K562 (cell line): Measurements from ENCODE around the gene EPB41L2. TPM values are rescaled to one million over a fixed set of nuclear protein-coding genes. Genes with fewer than 3 reads are reported as not detected.

Experiments
- ATAC-seq: fragments of 200-7000 bp; cut with Tn5 transposase; 3 replicates; pipeline ENCODE4 v1.9.1; 2020; ENCODE audit warnings: moderate library complexity
- BruUV-seq: library from RNA; stranded (reverse); fragments of 400-500 nt; replicated peaks from 2 replicates; lab custom pipeline; 2021; lab: Mats Ljungman, UMichigan
- CTCF ChIA-PET: fragments of 300-600 bp; formaldehyde crosslinking; extraction: SDS; loops from one replicate; lab custom pipeline; 2021; ENCODE audit warnings: low intra/inter-chr PET ratio; lab: Yijun Ruan, JAX
- POLR2A ChIA-PET: fragments of 300-600, 350-650 bp; sonication (Branson Sonifier 250); formaldehyde crosslinking; extraction: SDS; loops from one replicate; lab custom pipeline; 2021; ENCODE audit warnings: antibody characterized with exemption, inconsistent platforms; lab: Yijun Ruan, JAX
- DNase-seq, 4 experiments: peaks; one replicate each; pipeline versions ENCODE4 v3.0.0 to v3.0.0-alpha.2; 2011 to 2018; ENCODE audit warnings: low spot score in 3 of 4, mixed read lengths in 3 of 4; ENCODE audit errors: extremely low read depth in 1 of 4
- FAIRE-seq: peaks from 2 replicates; lab custom pipeline; 2011; peaks lifted over from hg19 to GRCh38; lab: Jason Lieb, UNC
- H2AFZ ChIP-seq: 2 replicates; pipeline ENCODE4 v1.6.0; 2011; ENCODE audit warnings: low read depth, low read length, control low read depth, inconsistent platforms
- H3K27ac ChIP-seq: fragments of 200-600 bp; 3 replicates; pipeline ENCODE4 v1.8.0; 2011; ENCODE audit warnings: low read depth, mild to moderate bottlenecking, control low read depth, inconsistent platforms, low read length, moderate library complexity, mixed read lengths; ENCODE audit errors: extremely low read depth
- H3K27me3 ChIP-seq, 2 experiments: fragments of 300-600 bp in 1 of 2; 2 replicates in 1 of 2; 3 replicates in 1 of 2; pipeline versions ENCODE4 v1.6.0 to v1.8.0; 2011; ENCODE audit warnings: inconsistent platforms in 2 of 2, low read length in 2 of 2, mild to moderate bottlenecking in 1 of 2, mixed read lengths in 1 of 2, moderate library complexity in 1 of 2; ENCODE audit not compliant: control insufficient read depth in 2 of 2, insufficient read depth in 2 of 2
- H3K36me3 ChIP-seq: fragments of 300-600 bp; 3 replicates; pipeline ENCODE4 v1.8.0; 2011; ENCODE audit warnings: mild to moderate bottlenecking, low read length, inconsistent platforms; ENCODE audit not compliant: control insufficient read depth, insufficient read depth
- H3K4me1 ChIP-seq, 2 experiments: fragments of 200-600 bp in 1 of 2; replicated peaks in 1 of 2; 2 replicates in 1 of 2; 3 replicates in 1 of 2; pipeline versions ENCODE4 v1.5.1 to v1.8.0; 2011; ENCODE audit warnings: inconsistent platforms in 2 of 2, low read length in 2 of 2, mild to moderate bottlenecking in 1 of 2, mixed read lengths in 1 of 2, moderate library complexity in 1 of 2; ENCODE audit not compliant: control insufficient read depth in 2 of 2, insufficient read depth in 2 of 2
- H3K4me2 ChIP-seq: 2 replicates; pipeline ENCODE4 v1.6.1; 2011; ENCODE audit warnings: low read length, control low read depth, inconsistent platforms, mixed read lengths; ENCODE audit not compliant: insufficient read depth
- H3K4me3 ChIP-seq: fragments of 200-600 bp; sonication (generic), shearing (Covaris generic); 2 replicates; pipeline ENCODE4 v1.5.1; 2016; ENCODE audit warnings: control low read depth, inconsistent platforms
- H3K79me2 ChIP-seq: fragments of 200-600 bp; 3 replicates; pipeline ENCODE4 v1.8.0; 2011; ENCODE audit warnings: low read length, inconsistent platforms; ENCODE audit not compliant: control insufficient read depth, insufficient read depth
- H3K9ac ChIP-seq, 2 experiments: 2 replicates each; pipeline versions ENCODE4 v1.6.0 to v1.6.1; 2011; ENCODE audit warnings: low read depth in 2 of 2, low read length in 2 of 2, control low read depth in 1 of 2, inconsistent platforms in 1 of 2, mild to moderate bottlenecking in 1 of 2, mixed read lengths in 1 of 2; ENCODE audit not compliant: insufficient read depth in 1 of 2
- H3K9me1 ChIP-seq: one replicate; pipeline ENCODE4 v1.6.0; 2011; ENCODE audit warnings: inconsistent platforms, mild to moderate bottlenecking, low read length, moderate library complexity; ENCODE audit not compliant: control insufficient read depth, insufficient read depth
- H3K9me3 ChIP-seq: replicated peaks from 2 replicates; pipeline ENCODE4 v1.5.1; 2011; ENCODE audit warnings: low read depth, low read length, inconsistent platforms; ENCODE audit not compliant: control insufficient read depth, insufficient read depth
- H4K20me1 ChIP-seq: replicated peaks from 2 replicates; pipeline ENCODE4 v1.6.1; 2011; ENCODE audit warnings: low read length, inconsistent platforms, mixed read lengths; ENCODE audit not compliant: control insufficient read depth, insufficient read depth
- CXXC5 ChIP-seq: fragments of 250-450 bp; sonication (Bioruptor Pico); IDR thresholded peaks from 2 replicates; pipeline ENCODE4 v1.8.0; 2022; ENCODE audit warnings: inconsistent platforms, mild to moderate bottlenecking, moderate library complexity
- FOXA1 ChIP-seq: fragments of 450-650 bp; IDR thresholded peaks from 2 replicates; pipeline ENCODE4 v1.6.1; 2016; ENCODE audit warnings: mild to moderate bottlenecking, borderline replicate concordance
- HINFP ChIP-seq: fragments of 450-650 bp; conservative IDR thresholded peaks from 2 replicates; pipeline ENCODE4 v1.6.1; 2016; ENCODE audit warnings: missing genetic modification characterization, low read depth, mild to moderate bottlenecking, control low read depth, missing compliant biosample characterization
- KAT8 ChIP-seq: fragments of 450-650 bp; IDR thresholded peaks from 2 replicates; pipeline ENCODE4 v1.6.1; 2016; ENCODE audit warnings: low read depth, mild to moderate bottlenecking
- SP1 ChIP-seq: sonication (generic); formaldehyde crosslinking; IDR thresholded peaks from 2 replicates; pipeline ENCODE4 v1.8.1; 2022; ENCODE audit warnings: mild to moderate bottlenecking, missing genetic modification reagents
- ZNF696 ChIP-seq: fragments of 250-450 bp; sonication (Bioruptor Pico); conservative IDR thresholded peaks from 2 replicates; pipeline ENCODE4 v1.4.0; 2020; ENCODE audit warnings: mild to moderate bottlenecking, moderate library complexity
- WGBS: fragments of 100-300 bp; shearing (Covaris generic); methylation state at CpG from one replicate; pipeline ENCODE4 v1.1.6; 2016; ENCODE audit warnings: low coverage, mixed read lengths; ENCODE audit not compliant: insufficient coverage; ENCODE audit errors: missing lambda C conversion rate; 5-methylcytosine and 5-hydroxymethylcytosine counted together
- in situ Hi-C: fragments of 300-500 bp; cut with MboI; formaldehyde crosslinking; loops from 4 replicates; pipeline ENCODE4 v1.15.0; 2018; ENCODE audit warnings: inconsistent platforms, mixed read lengths
- intact Hi-C: fragments of 100-400 bp; cut with micrococcal nuclease; formaldehyde crosslinking; loops from 2 replicates; pipeline ENCODE4 v1.14.2; 2022
- polyA plus RNA-seq, 8 experiments: library from polyadenylated mRNA; depleted of rRNA in 4 of 8; stranded (reverse) in 5 of 8; unstranded in 3 of 8; fragments of >200 nt; fragmentation: Nextera tagmentation in 2 of 8; fragmentation: Illumina TruSeq in 1 of 8; extraction: Ambion mirVana in 2 of 8; extraction: Trizol in 1 of 8; gene quantifications; 2 replicates each; pipeline versions ENCODE4 v1.2.1 to v1.2.3, GENCODE V29; 2011 to 2014; ENCODE audit warnings: inconsistent platforms in 1 of 8, missing spikeins in 1 of 8
- total RNA-seq, 7 experiments: library from RNA; depleted of rRNA in 6 of 7; stranded (reverse); fragments of >200 nt in 6 of 7; fragmentation: Illumina TruSeq in 2 of 7; extraction: Trizol in 2 of 7; gene quantifications; 2 replicates each; pipeline versions ENCODE4 v1.2.1 to v1.2.3, GENCODE V29; 2011 to 2021; ENCODE audit warnings: low replicate concordance in 1 of 7
- TF ChIP-seq, protein P1 (sequence below): fragments of 450-650 bp; IDR thresholded peaks from 2 replicates; pipeline ENCODE4 v1.6.1; 2018; ENCODE audit warnings: mild to moderate bottlenecking, low read depth; ENCODE audit not compliant: partially characterized antibody

Gene EPB41L2
- total and polyA plus RNA-seq, 9 of the 15 experiments (the other 6 are each of a cell fraction or from before 2014, with no cell fraction given) = 5.1 to 53.6 (median 25.0) TPM

GRCh38 chr6:130851026-130851425 lies 212.0 kb downstream of the EPB41L2 start (continued):
- no peak for TF ChIP-seq HINFP (tag)
- TF ChIP-seq, all 486 proteins: peak for 0

- POLR2A ChIA-PET = no interaction called here
- WGBS = 18% methylated on average over 1 of the region's 1 CpG
- H3K9me1 ChIP-seq = no peaks in the 10 kb centered on the region
- BruUV-seq = no TSS peak
- no peak overlapping the region for H3K4me3 ChIP-seq
- TF ChIP-seq, protein P1, sequence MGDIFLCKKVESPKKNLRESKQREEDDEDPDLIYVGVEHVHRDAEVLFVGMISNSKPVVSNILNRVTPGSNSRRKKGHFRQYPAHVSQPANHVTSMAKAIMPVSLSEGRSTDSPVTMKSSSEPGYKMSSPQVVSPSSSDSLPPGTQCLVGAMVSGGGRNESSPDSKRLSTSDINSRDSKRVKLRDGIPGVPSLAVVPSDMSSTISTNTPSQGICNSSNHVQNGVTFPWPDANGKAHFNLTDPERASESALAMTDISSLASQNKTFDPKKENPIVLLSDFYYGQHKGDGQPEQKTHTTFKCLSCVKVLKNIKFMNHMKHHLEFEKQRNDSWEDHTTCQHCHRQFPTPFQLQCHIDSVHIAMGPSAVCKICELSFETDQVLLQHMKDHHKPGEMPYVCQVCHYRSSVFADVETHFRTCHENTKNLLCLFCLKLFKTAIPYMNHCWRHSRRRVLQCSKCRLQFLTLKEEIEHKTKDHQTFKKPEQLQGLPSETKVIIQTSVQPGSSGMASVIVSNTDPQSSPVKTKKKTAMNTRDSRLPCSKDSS = no peak
- TF ChIP-seq CXXC5 (CRISPR knock-in tag) (no peak), KAT8 (no peak), ZNF696 (CRISPR knock-in tag) (no peak), FOXA1 (no peak), SP1 (CRISPR knock-in tag) (no peak)
- no peak overlapping the region for H3K9ac ChIP-seq
- H3K27ac ChIP-seq = no peak overlapping the region
- H3K27me3 ChIP-seq = no peaks in the 10 kb centered on the region
- no peaks in the 10 kb centered on the region for H3K9me3 ChIP-seq
- H4K20me1 ChIP-seq = no peaks in the 10 kb centered on the region
- H3K79me2 ChIP-seq = no peaks in the 10 kb centered on the region
- H3K36me3 ChIP-seq = no peaks in the 10 kb centered on the region
- H3K4me2 ChIP-seq = no peak overlapping the region
- intact Hi-C loops (loop anchor here (10.0 kb wide), 1 partner anchor 815 kb away; no protein-coding TSS in a partner anchor), in situ Hi-C loops (no loop called here)
- H2AFZ ChIP-seq = no peak overlapping the region
- ATAC-seq (no peak), FAIRE-seq (no peak), DNase-seq (no peak)
- H3K4me1 ChIP-seq = no peaks in the 10 kb centered on the region
- CTCF ChIA-PET = no interaction called here
Measured at GRCh38 chr6:130849594-130849993, 213.5 kb downstream of the EPB41L2 start.
